A549 (cell line): ENCODE results near the gene SLC23A2.
"Not testable (repeated sequence)": the region's sequence is repeated elsewhere in the genome, so short reads cannot be mapped to it uniquely, and the experiment has no call there.

Source experiments
- HOXA7 ChIP-seq: fragments of 250-450 bp; sonication (Bioruptor Pico); IDR thresholded peaks from 2 replicates; pipeline ENCODE4 v1.5.0; 2020; ENCODE audit warnings: mild to moderate bottlenecking, moderate library complexity
- JUNB ChIP-seq: fragments of >200 bp; sonication (Bioruptor Twin); formaldehyde crosslinking; IDR thresholded peaks from 2 replicates; pipeline ENCODE4 v1.6.1; 2016
- PHF8 ChIP-seq: fragments of 200-600 bp; sonication (generic); IDR thresholded peaks from 2 replicates; pipeline ENCODE4 v1.6.1; 2016; ENCODE audit warnings: low read depth, mild to moderate bottlenecking, antibody characterized with exemption, moderate library complexity, borderline replicate concordance
- POLR2A ChIP-seq: IDR thresholded peaks from 2 replicates; pipeline ENCODE4 v1.6.1; 2012; ENCODE audit warnings: mild to moderate bottlenecking, low read length
- RARB ChIP-seq: fragments of 250-450 bp; sonication (Bioruptor Pico); IDR thresholded peaks from 2 replicates; pipeline ENCODE4 v1.8.0; 2021; ENCODE audit warnings: mild to moderate bottlenecking, moderate library complexity
- RFX5 ChIP-seq: fragments of 450-650 bp; IDR thresholded peaks from 2 replicates; pipeline ENCODE4 v1.7.1; 2014; ENCODE audit warnings: antibody characterized with exemption, mild to moderate bottlenecking, moderate library complexity
- TF ChIP-seq, protein P1 (sequence below): fragments of >200 bp; sonication (Bioruptor Twin); formaldehyde crosslinking; IDR thresholded peaks from 3 replicates; pipeline ENCODE4 v1.5.1; 2016
- TF ChIP-seq, protein P2 (sequence below): fragments of 200-600 bp; sonication (generic); IDR thresholded peaks from 2 replicates; pipeline ENCODE4 v1.6.1; 2016; ENCODE audit warnings: antibody characterized with exemption, mild to moderate bottlenecking, moderate library complexity

DNA sequence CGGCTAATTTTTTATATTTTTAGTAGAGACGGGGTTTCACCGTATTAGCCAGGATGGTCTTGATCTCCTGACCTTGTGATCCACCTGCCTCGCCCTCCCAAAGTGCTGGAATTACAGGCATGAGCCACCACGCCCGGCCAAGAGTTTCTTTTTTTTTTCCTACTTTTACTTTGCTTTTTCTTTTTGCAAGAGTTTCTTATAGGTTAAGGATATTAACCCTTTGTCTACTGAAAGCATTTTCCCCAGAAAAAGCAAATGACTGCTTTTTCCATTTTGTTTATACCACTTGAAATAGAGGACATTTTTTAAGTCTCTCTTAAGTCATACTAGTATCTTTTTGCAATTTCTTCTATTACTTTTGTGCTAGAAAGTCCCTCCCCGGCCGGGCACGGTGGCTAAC is 25.3 kb downstream of the SLC23A2 start:
- TF ChIP-seq RARB (CRISPR knock-in tag); HOXA7; PHF8; POLR2A; RFX5; JUNB: not testable (repeated sequence)
- TF ChIP-seq, protein P1, sequence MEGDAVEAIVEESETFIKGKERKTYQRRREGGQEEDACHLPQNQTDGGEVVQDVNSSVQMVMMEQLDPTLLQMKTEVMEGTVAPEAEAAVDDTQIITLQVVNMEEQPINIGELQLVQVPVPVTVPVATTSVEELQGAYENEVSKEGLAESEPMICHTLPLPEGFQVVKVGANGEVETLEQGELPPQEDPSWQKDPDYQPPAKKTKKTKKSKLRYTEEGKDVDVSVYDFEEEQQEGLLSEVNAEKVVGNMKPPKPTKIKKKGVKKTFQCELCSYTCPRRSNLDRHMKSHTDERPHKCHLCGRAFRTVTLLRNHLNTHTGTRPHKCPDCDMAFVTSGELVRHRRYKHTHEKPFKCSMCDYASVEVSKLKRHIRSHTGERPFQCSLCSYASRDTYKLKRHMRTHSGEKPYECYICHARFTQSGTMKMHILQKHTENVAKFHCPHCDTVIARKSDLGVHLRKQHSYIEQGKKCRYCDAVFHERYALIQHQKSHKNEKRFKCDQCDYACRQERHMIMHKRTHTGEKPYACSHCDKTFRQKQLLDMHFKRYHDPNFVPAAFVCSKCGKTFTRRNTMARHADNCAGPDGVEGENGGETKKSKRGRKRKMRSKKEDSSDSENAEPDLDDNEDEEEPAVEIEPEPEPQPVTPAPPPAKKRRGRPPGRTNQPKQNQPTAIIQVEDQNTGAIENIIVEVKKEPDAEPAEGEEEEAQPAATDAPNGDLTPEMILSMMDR: not testable (repeated sequence)
- TF ChIP-seq, protein P2, sequence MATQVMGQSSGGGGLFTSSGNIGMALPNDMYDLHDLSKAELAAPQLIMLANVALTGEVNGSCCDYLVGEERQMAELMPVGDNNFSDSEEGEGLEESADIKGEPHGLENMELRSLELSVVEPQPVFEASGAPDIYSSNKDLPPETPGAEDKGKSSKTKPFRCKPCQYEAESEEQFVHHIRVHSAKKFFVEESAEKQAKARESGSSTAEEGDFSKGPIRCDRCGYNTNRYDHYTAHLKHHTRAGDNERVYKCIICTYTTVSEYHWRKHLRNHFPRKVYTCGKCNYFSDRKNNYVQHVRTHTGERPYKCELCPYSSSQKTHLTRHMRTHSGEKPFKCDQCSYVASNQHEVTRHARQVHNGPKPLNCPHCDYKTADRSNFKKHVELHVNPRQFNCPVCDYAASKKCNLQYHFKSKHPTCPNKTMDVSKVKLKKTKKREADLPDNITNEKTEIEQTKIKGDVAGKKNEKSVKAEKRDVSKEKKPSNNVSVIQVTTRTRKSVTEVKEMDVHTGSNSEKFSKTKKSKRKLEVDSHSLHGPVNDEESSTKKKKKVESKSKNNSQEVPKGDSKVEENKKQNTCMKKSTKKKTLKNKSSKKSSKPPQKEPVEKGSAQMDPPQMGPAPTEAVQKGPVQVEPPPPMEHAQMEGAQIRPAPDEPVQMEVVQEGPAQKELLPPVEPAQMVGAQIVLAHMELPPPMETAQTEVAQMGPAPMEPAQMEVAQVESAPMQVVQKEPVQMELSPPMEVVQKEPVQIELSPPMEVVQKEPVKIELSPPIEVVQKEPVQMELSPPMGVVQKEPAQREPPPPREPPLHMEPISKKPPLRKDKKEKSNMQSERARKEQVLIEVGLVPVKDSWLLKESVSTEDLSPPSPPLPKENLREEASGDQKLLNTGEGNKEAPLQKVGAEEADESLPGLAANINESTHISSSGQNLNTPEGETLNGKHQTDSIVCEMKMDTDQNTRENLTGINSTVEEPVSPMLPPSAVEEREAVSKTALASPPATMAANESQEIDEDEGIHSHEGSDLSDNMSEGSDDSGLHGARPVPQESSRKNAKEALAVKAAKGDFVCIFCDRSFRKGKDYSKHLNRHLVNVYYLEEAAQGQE: not testable (repeated sequence)
